GM19395 (cell line): ENCODE data around the gene ABCB4.
A peak's percentile ranks its signal among the peaks of the same experiment; 100 is the strongest.

Source experiments
- ATAC-seq: cut with Tn5 transposase; IDR thresholded peaks from one replicate; pipeline ENCODE4 v1.9.1; 2021; ENCODE audit warnings: mild to moderate bottlenecking, moderate library complexity; ENCODE audit not compliant: unreplicated experiment

The ABCB4 gene

GRCh38 chr7:87427288-87427687 is 48.2 kb downstream of the ABCB4 start:
- ATAC-seq: no peak

DNA sequence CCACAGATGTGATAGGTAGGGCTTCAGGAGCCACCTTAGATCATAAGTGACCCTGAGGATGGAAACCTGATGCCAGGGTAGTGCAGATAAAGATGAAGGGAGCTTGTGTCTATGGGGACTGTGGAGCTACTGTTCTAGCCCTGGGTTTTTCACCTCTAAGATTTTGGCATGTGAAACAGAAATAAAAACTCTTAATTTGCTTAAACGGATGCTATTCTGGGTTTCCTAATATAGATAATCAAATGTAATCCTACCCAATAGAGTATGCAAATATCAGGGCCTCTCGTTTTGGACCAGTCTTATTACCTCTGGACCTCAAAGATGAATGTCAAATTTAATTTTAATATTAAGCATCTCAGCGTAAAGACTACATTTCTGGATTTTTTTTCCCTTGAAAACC is 49.3 kb downstream of the ABCB4 start:
- ATAC-seq: peak; percentile 75

- ATAC-seq: no peak
These were observed 51.4 kb downstream of the ABCB4 start for GRCh38 chr7:87424075-87424474.

- ATAC-seq: no peak
These were observed 55.3 kb downstream of the ABCB4 start for GRCh38 chr7:87420173-87420572.

GRCh38 chr7:87416682-87417587 is 58.5 kb downstream of the ABCB4 start:
- peak; percentile 89 for ATAC-seq

DNA sequence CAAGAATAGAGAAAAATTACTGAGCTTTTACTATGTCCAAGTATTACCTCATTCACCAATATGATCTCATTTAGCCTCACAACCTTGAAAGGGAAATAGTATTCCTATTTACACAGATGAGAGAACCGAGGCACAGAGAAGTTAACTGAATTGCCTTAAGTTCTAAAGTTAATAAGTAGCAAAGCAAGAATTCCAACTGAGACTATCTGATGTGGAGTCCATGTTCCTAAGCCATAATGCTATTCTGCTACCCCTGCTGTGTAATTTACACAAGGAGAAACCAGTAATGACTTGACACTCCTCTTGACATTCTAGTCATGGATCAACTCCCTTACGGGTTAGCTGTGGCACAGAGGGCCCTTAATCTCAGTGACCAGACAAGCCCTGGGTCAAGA is 60.7 kb downstream of the ABCB4 start:
- no peak for ATAC-seq

GRCh38 chr7:87413951-87414793 is 61.3 kb downstream of the ABCB4 start:
- ATAC-seq: no peak

GRCh38 chr7:87413029-87413428 is 62.5 kb downstream of the ABCB4 start:
- no peak for ATAC-seq

DNA sequence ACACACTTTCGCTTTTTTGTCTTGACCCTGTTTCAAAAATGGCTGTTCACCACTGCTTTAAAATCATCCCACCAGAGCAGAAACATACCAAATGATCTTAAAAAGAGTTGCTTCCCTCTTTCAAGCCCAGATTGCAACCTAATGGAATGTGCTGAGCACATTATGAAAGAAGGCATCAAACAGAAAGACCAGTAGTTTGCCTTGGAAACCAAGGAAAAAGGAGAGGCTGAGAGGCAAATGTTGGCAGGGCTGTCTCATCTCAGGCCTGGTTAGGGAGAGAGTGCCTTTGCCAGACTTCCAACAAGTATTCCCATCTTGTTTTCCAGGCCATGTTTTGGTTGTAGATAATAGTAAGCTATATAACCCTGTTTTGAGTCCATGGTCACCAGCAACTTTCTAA is 64.3 kb downstream of the ABCB4 start:
- no peak for ATAC-seq

GRCh38 chr7:87404674-87405073 is 70.8 kb downstream of the ABCB4 start:
- no peak for ATAC-seq

GRCh38 chr7:87398446-87398845 is 77.0 kb downstream of the ABCB4 start:
- no peak for ATAC-seq

DNA sequence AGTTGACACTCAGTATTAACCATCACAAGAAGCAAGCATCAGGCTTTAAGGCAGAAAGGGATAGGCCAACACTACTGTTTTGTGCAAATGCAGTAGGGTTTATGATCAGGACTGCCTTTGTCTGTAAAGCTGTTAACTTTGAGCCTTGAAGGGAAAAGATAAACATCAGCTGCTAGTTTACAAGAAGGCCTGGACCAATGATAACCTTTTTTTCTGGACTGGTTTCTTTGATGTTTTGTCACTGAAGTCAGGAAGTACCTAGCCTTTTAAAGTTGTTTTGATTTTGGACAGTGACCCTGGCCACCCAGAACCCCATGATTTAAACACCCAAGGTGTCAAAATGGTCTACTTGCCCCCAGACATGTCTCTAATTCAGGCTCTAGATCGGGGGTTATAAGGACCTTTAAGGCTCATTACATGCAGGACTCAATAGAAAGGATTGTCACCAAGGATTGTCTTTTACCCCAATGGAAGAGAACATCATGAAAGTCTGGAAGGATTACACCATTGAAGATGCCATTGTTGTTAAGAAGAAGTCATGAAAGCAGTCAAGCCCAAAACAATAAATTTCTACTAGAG is 79.9 kb downstream of the ABCB4 start:
- ATAC-seq: no peak

- no peak for ATAC-seq
These were observed 84.3 kb downstream of the ABCB4 start for GRCh38 chr7:87391020-87391701.

- ATAC-seq: no peak
These were observed 94.6 kb downstream of the ABCB4 start for GRCh38 chr7:87380905-87381304.

DNA sequence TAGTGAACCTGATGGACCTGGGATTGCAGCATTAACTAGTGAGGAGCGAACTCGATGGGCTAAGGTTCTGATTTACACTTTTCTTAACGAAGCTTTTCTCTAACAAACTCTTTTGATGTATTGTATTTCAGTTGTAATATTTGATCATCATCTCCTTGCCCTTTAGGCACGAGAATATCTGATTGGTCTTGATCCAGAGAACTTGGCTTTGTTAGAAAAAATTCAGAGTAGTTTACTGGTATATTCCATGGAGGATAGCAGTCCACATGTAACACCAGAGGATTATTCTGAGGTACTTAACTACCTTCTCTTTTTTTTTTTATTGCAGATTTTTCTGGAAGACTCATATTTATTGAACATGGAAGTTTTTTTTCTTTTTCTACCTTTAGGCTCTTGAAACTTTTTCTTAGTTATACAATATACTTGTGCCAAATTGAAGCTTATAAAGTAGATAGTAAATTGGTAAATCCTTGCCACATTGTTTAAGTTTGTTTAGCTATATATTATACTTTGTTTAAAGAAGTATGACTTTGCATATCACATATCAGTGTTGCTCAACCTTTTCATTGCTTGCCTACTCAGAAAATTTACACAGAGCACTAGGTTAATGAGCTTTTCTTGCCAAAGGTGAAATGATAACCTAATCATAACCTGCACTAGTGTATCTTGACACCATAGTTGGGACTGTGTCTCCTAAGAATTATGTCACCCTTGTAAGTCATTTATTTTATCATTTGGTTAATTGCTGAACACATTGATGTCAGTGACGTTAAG is 99.6 kb downstream of the ABCB4 start:
- ATAC-seq: no peak

- no peak for ATAC-seq
These were observed 104.8 kb downstream of the ABCB4 start for GRCh38 chr7:87370660-87371180.

DNA sequence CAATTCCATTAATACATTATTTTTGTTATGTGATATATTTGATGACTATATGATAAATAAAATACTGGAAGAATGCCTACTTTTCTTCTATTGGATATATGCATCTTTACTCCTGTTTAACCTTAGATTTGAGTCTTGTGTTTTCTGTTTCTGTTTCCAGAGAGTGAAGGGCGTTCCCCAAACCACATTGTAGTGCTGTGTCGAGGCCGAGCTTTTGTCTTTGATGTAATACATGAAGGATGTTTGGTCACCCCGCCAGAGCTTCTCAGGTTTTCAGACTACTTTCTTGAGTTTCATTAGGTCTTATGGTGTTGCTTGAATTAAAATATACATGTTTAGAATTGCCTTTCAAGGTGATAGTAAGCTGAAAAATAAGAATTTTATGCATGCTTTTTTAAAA is 106.3 kb downstream of the ABCB4 start:
- peak; percentile 79 for ATAC-seq

- ATAC-seq: no peak
These were observed 111.2 kb downstream of the ABCB4 start for GRCh38 chr7:87364246-87364645.

- ATAC-seq: no peak
These were observed 112.1 kb downstream of the ABCB4 start for GRCh38 chr7:87363342-87363741.

DNA sequence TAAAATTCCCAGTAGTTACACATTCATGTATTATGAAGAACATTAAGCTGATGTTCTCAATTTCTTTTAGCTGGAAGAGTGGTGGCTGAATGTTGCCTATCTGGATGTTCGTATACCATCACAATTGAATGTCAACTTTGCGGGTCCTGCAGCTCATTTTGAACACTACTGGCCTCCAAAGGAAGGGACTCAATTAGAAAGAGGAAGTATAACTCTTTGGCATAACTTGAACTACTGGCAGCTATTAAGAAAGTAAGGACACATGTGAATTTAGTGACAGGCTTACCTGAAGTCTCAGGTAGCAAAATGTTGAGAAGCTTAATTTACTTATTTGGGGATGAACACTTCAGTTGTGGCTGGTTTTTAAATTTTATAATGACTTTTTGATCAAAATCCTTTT is 114.2 kb downstream of the ABCB4 start:
- ATAC-seq: no peak
